SW 1271 (cell line): ENCODE data around the gene MSH5.
A peak's percentile ranks its signal among the peaks of the same experiment; 100 is the strongest.
"Not testable (repeated sequence)": the region's sequence is repeated elsewhere in the genome, so short reads cannot be mapped to it uniquely, and the experiment has no call there.

ENCODE experiments used
- DNase-seq, 2 experiments: peaks; one replicate each; lab custom pipeline; 2025; lab: John Stamatoyannopoulos, UW

Gene MSH5

DNA sequence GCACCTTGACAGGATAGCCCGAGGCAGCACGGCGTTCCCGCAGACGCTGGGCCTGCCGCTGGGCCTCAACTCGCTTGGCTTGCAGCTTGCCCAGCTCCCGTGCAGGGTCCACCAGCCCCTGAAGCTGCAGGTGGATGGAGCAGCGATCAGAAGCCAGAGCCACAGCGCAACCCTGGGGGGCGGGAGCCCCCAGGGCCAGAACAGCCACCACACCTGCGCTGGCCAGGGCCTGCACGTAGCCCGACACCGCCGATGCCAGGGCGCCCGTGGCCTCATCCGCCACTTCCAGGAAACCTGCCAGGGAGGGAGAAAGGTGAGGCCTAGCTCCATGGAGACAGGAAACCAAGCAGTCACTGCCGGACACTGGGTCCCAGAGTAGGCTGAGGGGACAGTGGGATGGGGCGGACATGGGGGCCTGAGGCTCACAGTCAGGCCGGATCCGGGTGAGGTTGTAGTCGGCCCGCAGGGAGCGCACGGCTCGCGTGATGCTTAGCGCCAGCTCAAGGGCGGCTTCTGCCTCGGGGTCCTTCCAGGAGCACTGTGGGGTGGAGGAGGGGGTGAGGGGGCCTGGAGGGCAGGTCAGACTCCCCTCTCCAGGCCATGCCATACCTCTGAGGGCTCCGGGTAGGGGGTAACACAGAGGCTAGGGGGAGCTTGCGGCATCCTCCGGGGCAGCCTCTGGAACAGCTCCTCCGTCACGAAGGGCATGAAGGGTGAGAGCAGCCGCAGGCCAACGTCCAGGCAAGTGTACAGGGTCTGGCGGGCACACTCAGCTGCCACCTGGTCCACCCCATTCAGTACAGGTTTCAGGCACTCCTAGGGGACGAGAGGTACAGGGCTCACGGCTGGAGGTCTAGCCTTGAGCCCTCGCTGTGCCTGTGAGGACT is 39.4 kb downstream of the MSH5 start:
- no peak for DNase-seq

GRCh38 chr6:31779908-31780307 is 40.1 kb downstream of the MSH5 start:
- no peak for DNase-seq

DNA sequence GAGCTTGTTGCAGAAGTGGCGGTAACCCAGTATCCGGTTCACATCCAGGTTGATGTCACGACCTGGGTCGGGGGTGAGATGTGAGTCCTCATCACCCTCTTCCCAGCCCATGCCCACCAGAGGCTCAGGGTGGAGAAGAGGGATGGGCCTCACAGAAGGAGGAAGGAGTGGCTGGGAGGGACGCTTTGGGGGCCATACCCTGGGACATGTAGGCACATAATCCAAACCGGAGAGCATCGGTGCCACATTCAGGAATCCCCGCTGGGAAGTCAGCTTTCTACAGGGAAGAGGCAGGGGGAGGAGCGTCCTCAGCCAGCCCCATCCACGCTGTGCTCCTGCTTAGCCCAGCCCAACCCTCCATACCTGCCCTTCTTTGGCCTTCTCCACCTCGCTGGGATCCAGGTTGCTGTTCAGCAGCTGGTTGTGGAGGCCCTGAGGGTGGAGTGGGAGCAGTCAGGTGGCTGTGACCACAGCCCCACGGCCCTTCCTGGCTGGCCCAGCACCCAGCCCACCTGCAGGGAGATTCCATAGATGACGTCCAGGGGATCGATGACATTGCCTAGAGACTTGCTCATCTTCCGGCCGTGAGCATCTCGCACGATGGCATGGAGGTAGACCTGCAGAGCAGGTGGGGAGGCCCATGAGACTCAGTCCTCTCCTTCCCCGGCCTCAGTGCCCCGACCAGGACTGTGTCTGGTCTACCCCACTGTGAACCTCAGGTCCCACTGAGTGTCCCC is 40.9 kb downstream of the MSH5 start:
- DNase-seq = no peak

GRCh38 chr6:31781244-31782125 is 41.7 kb downstream of the MSH5 start:
- DNase-seq = no peak

GRCh38 chr6:31782126-31782855 is 42.5 kb downstream of the MSH5 start:
- no peak for DNase-seq

- DNase-seq = no peak
These were observed 44.5 kb downstream of the MSH5 start for GRCh38 chr6:31784098-31784925.

DNA sequence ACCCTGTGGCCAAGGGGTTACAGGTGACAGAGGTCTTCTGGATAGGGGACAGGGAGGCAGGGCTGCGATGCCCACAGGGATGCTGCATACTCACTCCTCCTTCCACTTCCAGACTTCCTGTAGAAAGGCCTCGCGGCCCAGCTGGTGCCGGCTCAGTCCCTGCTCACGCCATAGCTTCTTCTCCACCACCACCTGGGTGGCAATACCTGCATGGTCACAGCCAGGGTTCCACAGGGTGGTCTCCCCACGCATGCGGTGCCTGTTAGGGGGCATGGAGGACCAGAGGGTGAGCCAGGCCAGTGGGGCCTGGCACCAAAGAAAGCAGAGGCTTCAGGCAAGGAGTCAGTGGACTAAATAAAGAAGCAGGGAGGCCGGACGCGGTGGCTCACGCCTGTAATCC is 45.7 kb downstream of the MSH5 start:
- DNase-seq = no peak

DNA sequence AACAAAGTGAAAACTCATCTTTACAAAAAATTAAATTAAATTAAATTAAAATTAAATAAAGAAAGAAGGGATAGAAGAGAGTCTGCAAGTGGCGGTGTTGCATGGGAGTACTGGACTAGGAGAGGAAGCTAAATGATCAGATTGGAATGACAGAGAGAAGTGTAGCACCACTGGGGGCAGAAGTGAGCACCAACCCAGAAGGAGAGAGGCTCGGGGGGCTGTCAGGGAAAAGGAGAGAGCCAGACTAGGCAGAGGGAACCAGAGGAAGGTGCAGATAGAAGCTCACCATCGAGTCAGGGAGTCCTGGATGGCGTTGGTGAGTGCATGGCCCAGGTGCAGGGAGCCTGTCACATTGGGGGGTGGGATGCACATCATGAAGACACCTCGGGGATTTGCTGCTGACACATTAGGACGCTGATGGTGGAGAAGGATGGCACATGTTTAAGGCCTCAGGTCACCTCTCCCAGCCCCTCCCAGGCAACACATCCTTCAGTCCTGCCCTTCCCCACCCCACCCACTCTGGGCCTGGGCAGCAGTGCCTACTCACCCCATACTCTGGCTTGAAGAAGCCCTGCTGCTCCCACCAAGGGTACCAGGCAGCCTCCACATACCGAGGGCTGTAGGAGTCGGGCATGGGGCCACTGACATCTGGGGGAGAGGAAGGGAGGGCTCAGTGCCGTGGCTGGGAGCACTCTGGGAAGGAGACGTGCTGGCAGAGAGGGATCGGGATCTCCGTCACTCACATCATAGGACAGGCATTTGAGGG is 51.7 kb downstream of the MSH5 start:
- peak in 1 of 2 experiments; percentile 71 for DNase-seq

- DNase-seq = no peak
These were observed 52.2 kb downstream of the MSH5 start for GRCh38 chr6:31792090-31792374.

DNA sequence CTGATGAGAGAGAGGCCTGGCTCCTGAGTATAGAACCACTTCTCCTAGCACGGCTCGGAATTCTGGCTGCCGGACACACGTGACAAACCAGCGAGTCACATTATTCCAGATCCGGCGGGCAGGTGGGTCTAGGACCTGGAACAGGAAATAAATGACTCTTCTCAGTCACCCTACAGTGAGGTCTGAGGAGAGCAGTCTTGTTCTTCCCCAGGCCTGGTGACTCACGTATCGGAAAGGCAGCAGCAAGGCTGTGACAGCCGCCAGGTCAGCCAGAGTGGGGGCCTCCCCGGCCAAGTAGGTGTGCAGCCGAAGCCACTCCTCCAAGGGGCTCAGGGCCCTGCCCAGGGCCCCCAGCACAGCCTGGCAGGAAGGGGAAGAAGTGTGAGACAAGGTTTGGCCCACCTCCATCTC is 53.0 kb downstream of the MSH5 start:
- no peak for DNase-seq

- not testable (repeated sequence) for DNase-seq
These were observed 54.1 kb downstream of the MSH5 start for GRCh38 chr6:31793927-31794245.

- DNase-seq = peak in 1 of 2 experiments; percentile 36
These were observed 54.6 kb downstream of the MSH5 start for GRCh38 chr6:31794294-31794865.

- DNase-seq = no peak
These were observed 55.2 kb downstream of the MSH5 start for GRCh38 chr6:31794866-31795615.

GRCh38 chr6:31795616-31796298 is 56.0 kb downstream of the MSH5 start, which contains the start of gene VARS1:
Gene VARS1, minus strand, starts transcription at chr6:31795752. Its CDS starts 535 bp downstream, at chr6:31795217.
- peak; percentile 69 to 87 for DNase-seq

DNA sequence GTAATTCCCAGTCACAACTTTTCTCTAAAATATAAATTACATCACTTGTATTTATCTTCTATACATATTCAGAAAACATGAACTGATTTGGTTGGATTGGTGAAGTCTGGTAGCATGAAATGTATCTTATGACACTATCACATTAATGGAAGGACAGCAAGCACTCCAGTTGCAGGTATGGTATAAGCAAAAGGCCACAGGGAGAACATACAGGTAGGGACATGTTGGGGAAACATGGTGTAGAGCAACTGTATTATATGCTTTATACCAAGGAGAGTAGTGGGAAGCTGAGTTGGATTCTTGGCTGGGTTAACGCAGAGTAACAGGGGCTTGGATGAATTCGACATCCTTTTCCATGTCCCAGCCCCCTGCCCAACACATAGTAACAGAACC is 57.2 kb downstream of the MSH5 start:
- no peak for DNase-seq

DNA sequence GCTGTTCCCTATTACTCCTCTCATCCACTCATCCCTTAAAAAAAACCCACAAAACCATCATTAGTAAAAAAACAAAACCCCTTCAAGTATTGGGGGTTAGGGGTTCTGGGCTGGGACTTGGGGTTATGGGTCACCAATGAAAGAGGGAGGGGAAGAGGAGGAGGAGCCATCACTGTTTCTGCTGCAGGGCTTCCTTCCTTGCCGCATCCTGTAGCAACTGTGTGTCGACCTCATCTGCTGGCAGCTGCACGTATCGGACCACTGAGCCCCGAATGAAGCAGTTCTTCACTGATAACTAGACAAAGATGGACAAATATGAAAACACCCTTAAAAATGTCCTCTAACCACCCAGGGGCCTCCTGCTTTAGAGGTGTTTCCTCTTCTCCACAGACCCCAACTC is 57.8 kb downstream of the MSH5 start:
- no peak for DNase-seq

DNA sequence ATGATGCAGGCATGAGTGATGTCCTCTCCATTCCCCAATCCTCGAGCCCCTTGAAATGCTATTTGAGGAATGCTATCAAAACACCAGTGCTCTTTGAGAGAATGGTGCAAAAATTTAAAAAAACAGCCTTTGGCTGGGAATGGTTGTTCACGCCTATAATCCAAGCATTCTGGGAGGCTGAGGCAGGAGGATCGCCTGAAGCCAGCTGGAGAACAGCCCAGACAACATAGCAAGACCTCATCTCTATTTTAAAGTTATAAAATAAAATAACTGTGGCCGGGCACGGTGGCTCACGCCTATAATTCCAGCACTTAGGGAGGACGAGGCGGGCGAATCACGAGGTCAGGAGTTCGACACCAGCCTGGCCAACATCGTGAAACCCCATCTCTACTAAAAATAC is 60.0 kb downstream of the MSH5 start:
- no peak for DNase-seq
